Measurements from ENCODE around the gene FILIP1. TPM values are rescaled to one million over a fixed set of nuclear protein-coding genes. Genes with fewer than 3 reads are reported as not detected.
A peak's percentile ranks its signal among the peaks of the same experiment; 100 is the strongest.

The FILIP1 gene
- total and polyA plus RNA-seq, 2 of the 8 experiments (the other 6 are each of a cell fraction or from before 2014, with no cell fraction given), result 2.4 to 5.7 TPM

DNA sequence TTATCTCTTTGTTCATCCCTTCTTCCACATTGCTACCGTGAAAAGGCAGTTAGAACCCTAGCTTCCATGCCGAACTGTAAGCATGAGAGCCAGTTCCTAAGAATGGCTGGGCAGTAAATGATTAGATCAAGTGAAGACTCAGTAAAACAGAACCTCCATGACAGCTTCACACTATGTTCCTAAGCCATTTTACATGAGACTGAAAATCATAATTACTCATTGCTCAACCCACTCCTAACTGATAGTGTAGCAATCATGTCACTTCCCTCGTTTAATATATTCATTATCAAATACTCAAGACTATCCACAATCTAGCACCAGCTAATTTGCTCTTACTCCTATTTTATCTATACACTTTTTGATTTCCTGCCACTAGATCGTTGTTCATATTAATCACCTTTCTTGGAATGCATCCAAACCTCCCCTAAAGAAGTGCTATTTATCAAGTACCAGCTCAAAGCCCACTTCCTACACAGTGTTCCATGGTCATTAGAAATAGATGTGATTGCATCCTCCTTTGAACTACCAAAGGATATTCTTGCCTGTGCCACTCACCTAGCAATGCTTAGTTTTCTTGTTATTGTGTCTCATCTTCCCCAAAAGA, 215.0 kb downstream of the FILIP1 start:
- Histone ChIP-seq H3K9ac (replicated peaks in 1 of 4; ENCODE audit: extremely low read depth in 1 of 4, low read depth in 3 of 4, low read length in 3 of 4) (no peak overlapping the region), H4K8ac (ENCODE audit: extremely low read depth, insufficient read depth, low read length) (no peak overlapping the region), H2BK15ac (ENCODE audit: low read length) (no peak overlapping the region), H3K9me3 (ENCODE audit: insufficient read depth in 2 of 2, low read depth in 1 of 2, low read length in 1 of 2) (no peaks in the 10 kb centered on the region), H2BK12ac (ENCODE audit: low read depth, low read length) (no peak overlapping the region), H4K5ac (ENCODE audit: insufficient read length, low read depth, low read length) (no peak overlapping the region), H3K23ac (ENCODE audit: insufficient read length) (no peak overlapping the region), H3K27ac (ENCODE audit: low read depth, low read length) (no peak overlapping the region), H4K91ac (replicated peaks; ENCODE audit: insufficient read length, low read length) (no peak overlapping the region), H3K79me1 (ENCODE audit: low read depth, low read length) (no peaks in the 10 kb centered on the region; the same call in 1 of the 2 replicates), H2BK120ac (replicated peaks; ENCODE audit: low read depth, low read length) (no peak overlapping the region), H2BK20ac (ENCODE audit: low read length) (0 out of 2 replicates have a peak overlapping the region, but pooled peaks have one; percentile 9), H3K36me3 (ENCODE audit: control insufficient read depth in 2 of 4, insufficient read depth in 4 of 4, low read length in 3 of 4) (no peaks in the 10 kb centered on the region; a peak in 1 of 8 replicates), H3K27me3 (replicated peaks in 1 of 4; ENCODE audit: control insufficient read depth in 3 of 4, extremely low read depth in 1 of 4, insufficient read depth in 3 of 4, low read length in 3 of 4) (no peaks in the 10 kb centered on the region), H3K18ac (ENCODE audit: extremely low read depth, low read length) (no peak overlapping the region), H3K56ac (replicated peaks; ENCODE audit: insufficient read length, low read depth, low read length) (no peak overlapping the region), H3K14ac (ENCODE audit: insufficient read length) (no peak overlapping the region), H3K4me2 (ENCODE audit: insufficient read depth in 1 of 2, low read depth in 2 of 2, low read length in 2 of 2) (no peak overlapping the region), H2AFZ (ENCODE audit: low read length) (no peak overlapping the region), H3K23me2 (ENCODE audit: low read depth, low read length) (no peaks in the 10 kb centered on the region), H3K4me1 (replicated peaks in 1 of 4; ENCODE audit: control insufficient read depth in 3 of 4, insufficient read depth in 4 of 4, low read length in 3 of 4) (peaks cover 0 to 17% (median 8%) of the 10 kb centered on the region in 4 experiments; a peak in 3 of 7 replicates), H3K4me3 (ENCODE audit: extremely low read depth in 1 of 4, insufficient read depth in 2 of 4, low read depth in 3 of 4, low read length in 4 of 4) (no peak overlapping the region), H2AK5ac (ENCODE audit: low read depth, low read length) (no peak overlapping the region), H4K20me1 (replicated peaks in 1 of 2; ENCODE audit: control insufficient read depth in 1 of 2, insufficient read depth in 2 of 2, low read length in 2 of 2) (peaks cover 0 to 2% of the 10 kb centered on the region in 2 experiments), H3K4ac (replicated peaks; ENCODE audit: insufficient read length, low read depth, low read length) (no peak overlapping the region), H2BK5ac (ENCODE audit: low read depth, low read length) (no peak overlapping the region), H3K79me2 (ENCODE audit: control insufficient read depth in 1 of 2, insufficient read depth in 2 of 2, low read length in 2 of 2) (peaks cover 28 to 98% of the 10 kb centered on the region in 2 experiments)
- CTCF ChIA-PET (ENCODE audit: partially characterized antibody), result interaction anchor here (1.7 to 8.7 kb wide), 2 partner anchors 11 to 247 kb away, joined by 4 to 66 read pairs; no protein-coding TSS in a partner anchor
- TF ChIP-seq, protein P1, sequence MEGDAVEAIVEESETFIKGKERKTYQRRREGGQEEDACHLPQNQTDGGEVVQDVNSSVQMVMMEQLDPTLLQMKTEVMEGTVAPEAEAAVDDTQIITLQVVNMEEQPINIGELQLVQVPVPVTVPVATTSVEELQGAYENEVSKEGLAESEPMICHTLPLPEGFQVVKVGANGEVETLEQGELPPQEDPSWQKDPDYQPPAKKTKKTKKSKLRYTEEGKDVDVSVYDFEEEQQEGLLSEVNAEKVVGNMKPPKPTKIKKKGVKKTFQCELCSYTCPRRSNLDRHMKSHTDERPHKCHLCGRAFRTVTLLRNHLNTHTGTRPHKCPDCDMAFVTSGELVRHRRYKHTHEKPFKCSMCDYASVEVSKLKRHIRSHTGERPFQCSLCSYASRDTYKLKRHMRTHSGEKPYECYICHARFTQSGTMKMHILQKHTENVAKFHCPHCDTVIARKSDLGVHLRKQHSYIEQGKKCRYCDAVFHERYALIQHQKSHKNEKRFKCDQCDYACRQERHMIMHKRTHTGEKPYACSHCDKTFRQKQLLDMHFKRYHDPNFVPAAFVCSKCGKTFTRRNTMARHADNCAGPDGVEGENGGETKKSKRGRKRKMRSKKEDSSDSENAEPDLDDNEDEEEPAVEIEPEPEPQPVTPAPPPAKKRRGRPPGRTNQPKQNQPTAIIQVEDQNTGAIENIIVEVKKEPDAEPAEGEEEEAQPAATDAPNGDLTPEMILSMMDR (IDR thresholded peaks at IDR 0.05; ENCODE audit: control extremely low read depth in 1 of 3, insufficient read depth in 1 of 3, low read depth in 1 of 3, low read length in 3 of 3), result no peak
- no peak for DNase-seq (ENCODE audit: low read depth in 1 of 2, low spot score in 2 of 2)
- no peak for FAIRE-seq
- 93% methylated on average over 4 of the region's 4 CpGs; no CpG with 5 or more reads in 1 of the 2 experiments for WGBS, 2 experiments (ENCODE audit: extremely low coverage in 1 of 2, insufficient coverage in 1 of 2, insufficient read length in 1 of 2, insufficient replicate concordance in 2 of 2, low coverage in 1 of 2, low lambda C conversion rate in 2 of 2, missing lambda C conversion rate in 1 of 2)
- POLR2A ChIA-PET (ENCODE audit: partially characterized antibody), result interaction anchor here (1.1 to 2.1 kb wide), 4 partner anchors 8 to 241 kb away, joined by 3 to 9 read pairs (median 7); partner anchors contain the start of gene COX7A2

All from H1 (cell line).